Measurements from ENCODE around the gene ZSWIM7. TPM values are rescaled to one million over a fixed set of nuclear protein-coding genes. Genes with fewer than 3 reads are reported as not detected.

The ZSWIM7 gene
- total RNA-seq, 1 experiment from 2014 or later: 11.9 TPM

DNA sequence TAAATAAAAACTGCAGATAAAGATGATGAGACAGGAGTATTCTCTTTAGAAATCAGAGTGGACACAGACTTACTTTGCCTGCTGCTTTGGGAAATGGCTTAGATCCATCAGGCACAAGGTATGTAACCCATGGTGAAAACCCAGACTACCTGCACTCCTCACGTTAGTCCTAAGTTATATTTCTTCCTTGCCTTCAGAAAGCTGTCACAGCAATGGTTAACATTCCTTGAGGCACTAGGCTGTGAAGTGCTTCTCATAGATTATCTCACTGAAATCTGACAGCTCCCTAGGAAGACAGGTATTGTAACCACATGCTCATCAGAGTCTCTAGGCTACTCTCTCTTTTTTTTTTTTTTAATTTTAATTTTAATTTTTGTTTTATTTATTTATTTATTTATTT lies 20.9 kb downstream of the ZSWIM7 start:
- CTCF ChIA-PET: no interaction called here
- Mint-ChIP-seq H3K36me3 (ENCODE audit: insufficient read depth, unreplicated experiment) (peaks cover 17% of the 10 kb centered on the region), H3K27me3 (ENCODE audit: unreplicated experiment) (no peaks in the 10 kb centered on the region), H3K4me3 (ENCODE audit: low read depth, unreplicated experiment) (no peak overlapping the region), H3K4me1 (ENCODE audit: low read depth, unreplicated experiment) (peaks cover 16% of the 10 kb centered on the region), H3K9me3 (ENCODE audit: low read depth, unreplicated experiment) (no peaks in the 10 kb centered on the region), H3K27ac (ENCODE audit: unreplicated experiment) (no peak overlapping the region)
- TF ChIP-seq, protein P1, sequence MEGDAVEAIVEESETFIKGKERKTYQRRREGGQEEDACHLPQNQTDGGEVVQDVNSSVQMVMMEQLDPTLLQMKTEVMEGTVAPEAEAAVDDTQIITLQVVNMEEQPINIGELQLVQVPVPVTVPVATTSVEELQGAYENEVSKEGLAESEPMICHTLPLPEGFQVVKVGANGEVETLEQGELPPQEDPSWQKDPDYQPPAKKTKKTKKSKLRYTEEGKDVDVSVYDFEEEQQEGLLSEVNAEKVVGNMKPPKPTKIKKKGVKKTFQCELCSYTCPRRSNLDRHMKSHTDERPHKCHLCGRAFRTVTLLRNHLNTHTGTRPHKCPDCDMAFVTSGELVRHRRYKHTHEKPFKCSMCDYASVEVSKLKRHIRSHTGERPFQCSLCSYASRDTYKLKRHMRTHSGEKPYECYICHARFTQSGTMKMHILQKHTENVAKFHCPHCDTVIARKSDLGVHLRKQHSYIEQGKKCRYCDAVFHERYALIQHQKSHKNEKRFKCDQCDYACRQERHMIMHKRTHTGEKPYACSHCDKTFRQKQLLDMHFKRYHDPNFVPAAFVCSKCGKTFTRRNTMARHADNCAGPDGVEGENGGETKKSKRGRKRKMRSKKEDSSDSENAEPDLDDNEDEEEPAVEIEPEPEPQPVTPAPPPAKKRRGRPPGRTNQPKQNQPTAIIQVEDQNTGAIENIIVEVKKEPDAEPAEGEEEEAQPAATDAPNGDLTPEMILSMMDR (IDR thresholded peaks at IDR 0.05; ENCODE audit: unreplicated experiment): no peak
- no TSS peak for BruUV-seq (replicated peaks)
- intact Hi-C loops (cut with micrococcal nuclease; ENCODE audit: unreplicated experiment): no loop called here
- no peak for DNase-seq

DNA sequence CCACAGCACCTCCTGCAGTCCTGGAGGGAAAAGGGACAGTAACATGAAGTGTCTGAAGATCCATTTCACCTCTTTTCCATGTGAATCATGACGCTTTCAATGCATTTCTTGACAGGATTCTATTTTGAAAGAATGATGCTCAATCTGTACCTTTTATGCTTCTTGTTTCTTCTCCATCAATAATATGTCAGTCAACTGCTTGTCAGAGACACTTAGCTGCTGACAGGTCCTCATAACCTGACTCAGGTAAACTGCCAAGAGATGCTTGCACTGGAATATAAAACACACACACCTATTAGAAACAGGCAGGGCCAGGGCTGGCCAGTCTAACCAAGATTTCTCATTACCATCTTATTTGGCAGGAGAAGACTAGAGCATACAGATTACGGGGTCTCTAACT lies 21.6 kb downstream of the ZSWIM7 start:
- intact Hi-C loops (cut with micrococcal nuclease; ENCODE audit: unreplicated experiment): no loop called here
- CTCF ChIA-PET: no interaction called here
- H3K4me3 Mint-ChIP-seq (ENCODE audit: low read depth, unreplicated experiment): no peak overlapping the region
- BruUV-seq (replicated peaks): no TSS peak
- H3K9me3 Mint-ChIP-seq (ENCODE audit: low read depth, unreplicated experiment): no peaks in the 10 kb centered on the region
- no peaks in the 10 kb centered on the region for H3K27me3 Mint-ChIP-seq (ENCODE audit: unreplicated experiment)
- peaks cover 17% of the 10 kb centered on the region for H3K36me3 Mint-ChIP-seq (ENCODE audit: insufficient read depth, unreplicated experiment)
- no peak overlapping the region for H3K27ac Mint-ChIP-seq (ENCODE audit: unreplicated experiment)
- no peak for DNase-seq
- TF ChIP-seq, protein P1 (IDR thresholded peaks at IDR 0.05; ENCODE audit: unreplicated experiment): no peak
- peaks cover 16% of the 10 kb centered on the region for H3K4me1 Mint-ChIP-seq (ENCODE audit: low read depth, unreplicated experiment)

DNA sequence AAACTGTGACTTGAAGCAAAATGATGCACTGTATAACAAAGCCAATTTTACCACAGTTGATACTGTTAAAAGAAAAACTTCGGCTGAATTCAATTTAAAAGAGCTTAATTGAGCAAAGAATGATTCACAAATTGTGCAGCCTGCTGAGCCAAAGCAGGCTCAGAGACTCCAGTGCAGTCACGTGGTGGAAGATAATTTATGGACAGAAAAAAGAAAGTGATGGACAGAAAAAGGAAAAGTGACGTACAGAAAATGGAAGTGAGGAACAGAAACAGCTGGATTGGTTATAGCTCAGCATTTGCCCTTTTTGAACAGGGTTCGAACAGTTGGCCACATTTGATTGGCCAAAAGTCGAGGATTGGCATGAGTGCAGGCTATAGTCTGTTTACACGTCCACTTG lies 25.7 kb downstream of the ZSWIM7 start:
- no TSS peak for BruUV-seq (replicated peaks)

DNA sequence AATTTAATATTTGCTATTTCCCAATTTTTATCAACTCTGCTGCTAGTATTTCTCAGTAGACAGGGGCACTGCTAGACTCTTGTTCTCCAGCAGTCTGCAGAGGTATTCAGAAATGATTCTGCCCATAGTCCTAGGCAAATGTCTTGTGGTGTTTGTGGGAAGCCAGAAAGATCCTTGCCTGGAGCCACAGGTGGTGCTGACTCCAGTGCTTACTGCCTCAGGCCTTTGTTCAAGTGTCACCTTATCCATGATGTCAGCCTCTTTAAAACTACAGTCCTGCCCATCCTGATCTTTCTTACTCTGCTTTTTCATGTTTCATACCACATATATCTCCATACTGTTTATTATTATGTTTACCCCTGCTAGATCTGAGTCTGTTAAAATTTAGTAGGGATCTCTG lies 26.5 kb downstream of the ZSWIM7 start:
- no peaks in the 10 kb centered on the region for H3K9me3 Mint-ChIP-seq (ENCODE audit: low read depth, unreplicated experiment)
- H3K4me3 Mint-ChIP-seq (ENCODE audit: low read depth, unreplicated experiment): no peak overlapping the region
- TF ChIP-seq, protein P1 (IDR thresholded peaks at IDR 0.05; ENCODE audit: unreplicated experiment): no peak
- H3K27ac Mint-ChIP-seq (ENCODE audit: unreplicated experiment): no peak overlapping the region
- CTCF ChIA-PET: no interaction called here
- peaks cover 22% of the 10 kb centered on the region for H3K36me3 Mint-ChIP-seq (ENCODE audit: insufficient read depth, unreplicated experiment)
- intact Hi-C loops (cut with micrococcal nuclease; ENCODE audit: unreplicated experiment): no loop called here
- H3K27me3 Mint-ChIP-seq (ENCODE audit: unreplicated experiment): no peaks in the 10 kb centered on the region
- BruUV-seq (replicated peaks): no TSS peak
- H3K4me1 Mint-ChIP-seq (ENCODE audit: low read depth, unreplicated experiment): peaks cover 20% of the 10 kb centered on the region
- no peak for DNase-seq

More for the DNA sequence above, 25.7 kb downstream of the ZSWIM7 start:
- TF ChIP-seq, protein P1 (IDR thresholded peaks at IDR 0.05; ENCODE audit: unreplicated experiment): no peak
- Mint-ChIP-seq H3K27me3 (ENCODE audit: unreplicated experiment) (no peaks in the 10 kb centered on the region), H3K27ac (ENCODE audit: unreplicated experiment) (no peak overlapping the region), H3K36me3 (ENCODE audit: insufficient read depth, unreplicated experiment) (peaks cover 24% of the 10 kb centered on the region), H3K9me3 (ENCODE audit: low read depth, unreplicated experiment) (no peaks in the 10 kb centered on the region), H3K4me3 (ENCODE audit: low read depth, unreplicated experiment) (no peak overlapping the region), H3K4me1 (ENCODE audit: low read depth, unreplicated experiment) (peaks cover 12% of the 10 kb centered on the region)
- CTCF ChIA-PET: no interaction called here
- intact Hi-C loops (cut with micrococcal nuclease; ENCODE audit: unreplicated experiment): no loop called here
- DNase-seq: no peak
